PC-9 (cell line): ENCODE results near the gene BCAR1. TPM values are rescaled to one million over a fixed set of nuclear protein-coding genes. Genes with fewer than 3 reads are reported as not detected.
"Not testable (repeated sequence)": the region's sequence is repeated elsewhere in the genome, so short reads cannot be mapped to it uniquely, and the experiment has no call there.

Experiments
- BruUV-seq: library from RNA; stranded (reverse); fragments of 400-500 nt; replicated peaks from 2 replicates; lab custom pipeline; 2021; lab: Mats Ljungman, UMichigan
- CTCF ChIA-PET: fragments of 300-600 bp; sonication (Branson Sonifier 250); formaldehyde crosslinking; loops from one replicate; lab custom pipeline; 2022; ENCODE audit warnings: antibody characterized with exemption; lab: Charles Lee
- POLR2A ChIA-PET: fragments of 300-600 bp; sonication (Branson Sonifier 250); formaldehyde crosslinking; loops from one replicate; lab custom pipeline; 2022; ENCODE audit warnings: antibody characterized with exemption; ENCODE audit not compliant: unreplicated experiment; lab: Charles Lee
- DNase-seq, 2 experiments: peaks; one replicate each; pipeline versions ENCODE4 v3.0.0 to v3.0.0-alpha.2; 2015 to 2022; ENCODE audit warnings: mixed read lengths in 1 of 2
- H2AFZ ChIP-seq: fragments of 200-600 bp; sonication (generic); 2 replicates; pipeline ENCODE4 v1.8.1; 2017; ENCODE audit warnings: antibody characterized with exemption
- H3F3A ChIP-seq: fragments of 200-600 bp; sonication (generic); 2 replicates; pipeline ENCODE4 v1.8.1; 2017; ENCODE audit warnings: antibody characterized with exemption, mild to moderate bottlenecking, low read depth; ENCODE audit not compliant: insufficient read depth
- H3K27ac ChIP-seq: fragments of 200-600 bp; sonication (generic); 2 replicates; pipeline ENCODE4 v1.6.1; 2016; ENCODE audit warnings: mixed run types
- H3K27me3 ChIP-seq: fragments of 200-600 bp; sonication (generic); 2 replicates; pipeline ENCODE4 v1.6.1; 2016; ENCODE audit warnings: low read depth, mixed run types; ENCODE audit not compliant: insufficient read depth
- H3K36me3 ChIP-seq: fragments of 200-600 bp; sonication (generic); 2 replicates; pipeline ENCODE4 v1.6.1; 2016; ENCODE audit warnings: low read depth, mixed run types
- H3K4me1 ChIP-seq: fragments of 200-600 bp; sonication (generic); replicated peaks from 2 replicates; pipeline ENCODE4 v1.6.1; 2016; ENCODE audit warnings: mixed run types; ENCODE audit not compliant: insufficient read depth
- H3K4me2 ChIP-seq: fragments of 200-600 bp; sonication (generic); 2 replicates; pipeline ENCODE4 v1.6.1; 2017; ENCODE audit warnings: mixed run types
- H3K4me3 ChIP-seq: fragments of 200-600 bp; sonication (generic); 2 replicates; pipeline ENCODE4 v1.6.1; 2016; ENCODE audit warnings: mixed run types
- H3K79me2 ChIP-seq: fragments of 200-600 bp; sonication (generic); 2 replicates; pipeline ENCODE4 v1.6.1; 2017; ENCODE audit warnings: low read depth, mixed run types
- H3K9me2 ChIP-seq: fragments of 200-600 bp; sonication (generic); 2 replicates; pipeline ENCODE4 v1.8.1; 2017; ENCODE audit warnings: mild to moderate bottlenecking; ENCODE audit not compliant: insufficient read depth
- H3K9me3 ChIP-seq: fragments of 200-600 bp; sonication (generic); 2 replicates; pipeline ENCODE4 v1.8.1; 2016; ENCODE audit warnings: low read depth; ENCODE audit not compliant: insufficient read depth
- H4K20me1 ChIP-seq: fragments of 200-600 bp; sonication (generic); 2 replicates; pipeline ENCODE4 v1.8.1; 2017; ENCODE audit not compliant: insufficient read depth
- CTCF ChIP-seq: fragments of 200-600 bp; sonication (generic); conservative IDR thresholded peaks from 2 replicates; pipeline ENCODE4 v1.6.1; 2017; ENCODE audit warnings: mixed run types, antibody characterized with exemption, mild to moderate bottlenecking, moderate library complexity
- EZH2 ChIP-seq: fragments of 200-600 bp; sonication (generic); IDR thresholded peaks from 2 replicates; pipeline ENCODE4 v1.8.0; 2017; ENCODE audit warnings: antibody characterized with exemption, low read depth
- intact Hi-C: fragments of 100-400 bp; cut with micrococcal nuclease; formaldehyde crosslinking; loops from one replicate; pipeline ENCODE4 v1.10.0; 2022; ENCODE audit not compliant: unreplicated experiment
- total RNA-seq: library from RNA; stranded (reverse); gene quantifications from 2 replicates; pipeline ENCODE4 v1.2.3, GENCODE V29; 2021

BCAR1 gene
- total RNA-seq, 1 experiment from 2014 or later = 53.9 TPM

- Histone ChIP-seq H3F3A (peaks cover 26% of the 10 kb centered on the region), H3K79me2 (peaks cover 62% of the 10 kb centered on the region), H4K20me1 (no peaks in the 10 kb centered on the region; the same call in none of the 2 replicates), H2AFZ (no peak overlapping the region), H3K4me2 (no peak overlapping the region), H3K4me3 (no peak overlapping the region), H3K27ac (no peak overlapping the region), H3K4me1 (peaks cover 36% of the 10 kb centered on the region), H3K27me3 (no peaks in the 10 kb centered on the region), H3K36me3 (peaks cover 10% of the 10 kb centered on the region; the same call in 1 of the 2 replicates), H3K9me2 (no peaks in the 10 kb centered on the region), H3K9me3 (no peaks in the 10 kb centered on the region)
- no TSS peak for BruUV-seq
- no peak for TF ChIP-seq EZH2
- TF ChIP-seq CTCF = no peak
- intact Hi-C loops = no loop called here
- no peak for DNase-seq
- CTCF ChIA-PET = no interaction called here
- POLR2A ChIA-PET = no interaction called here
Measured at GRCh38 chr16:75241955-75242354, 9.5 kb downstream of the BCAR1 start.

- Histone ChIP-seq H3K4me3 (no peak overlapping the region), H3K4me1 (peaks cover 30% of the 10 kb centered on the region), H2AFZ (no peak overlapping the region), H3K79me2 (peaks cover 57% of the 10 kb centered on the region), H3K27me3 (no peaks in the 10 kb centered on the region), H3K9me2 (no peaks in the 10 kb centered on the region), H4K20me1 (no peaks in the 10 kb centered on the region; the same call in none of the 2 replicates), H3K36me3 (peaks cover 10% of the 10 kb centered on the region; the same call in 1 of the 2 replicates), H3F3A (peaks cover 25% of the 10 kb centered on the region), H3K9me3 (no peaks in the 10 kb centered on the region), H3K4me2 (no peak overlapping the region), H3K27ac (no peak overlapping the region)
- TF ChIP-seq CTCF (no peak), EZH2 (no peak)
- DNase-seq = no peak
- BruUV-seq = no TSS peak
- CTCF ChIA-PET = no interaction called here
- POLR2A ChIA-PET = no interaction called here
- intact Hi-C loops = no loop called here
Measured at GRCh38 chr16:75241412-75241811, 10.0 kb downstream of the BCAR1 start.

- Histone ChIP-seq H3K79me2 (peaks cover 52% of the 10 kb centered on the region), H3K4me1 (peaks cover 22% of the 10 kb centered on the region), H3K36me3 (peaks cover 10% of the 10 kb centered on the region; the same call in 1 of the 2 replicates), H3F3A (peaks cover 20% of the 10 kb centered on the region)
- POLR2A ChIA-PET, H4K20me1 ChIP-seq, H3K9me3 ChIP-seq, H3K27me3 ChIP-seq, H3K4me3 ChIP-seq, DNase-seq, H3K9me2 ChIP-seq, H3K4me2 ChIP-seq, H3K27ac ChIP-seq, BruUV-seq, CTCF ChIA-PET, intact Hi-C loops, H2AFZ ChIP-seq: not testable (repeated sequence)
Measured at GRCh38 chr16:75240633-75241032, 10.8 kb downstream of the BCAR1 start.

GRCh38 chr16:75239542-75240122, 11.8 kb downstream of the BCAR1 start:
- no peak overlapping the region for H2AFZ ChIP-seq
- peaks cover 5% of the 10 kb centered on the region for H4K20me1 ChIP-seq
- TF ChIP-seq EZH2 (no peak), CTCF (no peak)
- peaks cover 48% of the 10 kb centered on the region for H3K79me2 ChIP-seq
- H3K9me3 ChIP-seq = no peaks in the 10 kb centered on the region
- no peak for DNase-seq
- ChIA-PET POLR2A (no interaction called here), CTCF (no interaction called here)
- intact Hi-C loops = no loop called here
- peaks cover 16% of the 10 kb centered on the region for H3K4me1 ChIP-seq
- H3F3A ChIP-seq = peaks cover 11% of the 10 kb centered on the region
- no peaks in the 10 kb centered on the region for H3K9me2 ChIP-seq
- H3K27ac ChIP-seq = no peak overlapping the region
- H3K36me3 ChIP-seq = peaks cover 10% of the 10 kb centered on the region; the same call in 1 of the 2 replicates
- no peak overlapping the region for H3K4me3 ChIP-seq
- no peak overlapping the region for H3K4me2 ChIP-seq
- no peaks in the 10 kb centered on the region for H3K27me3 ChIP-seq
- no TSS peak for BruUV-seq
